Spleen (tissue), 7 donors: Measurements from ENCODE around the gene DOCK4.

Experiments
- CTCF ChIP-seq, 11 experiments: fragments of 200-600 bp in 7 of 11; fragments of 450-650 bp in 4 of 11; sonication (generic) in 4 of 11; IDR thresholded peaks in 8 of 11; conservative IDR thresholded peaks in 3 of 11; 1 replicate in 7 of 11; 2 replicates in 4 of 11; pipeline versions ENCODE4 v1.4.0 to v1.8.0; 2016 to 2021; ENCODE audit warnings: antibody characterized with exemption in 11 of 11, inconsistent platforms in 4 of 11, mild to moderate bottlenecking in 1 of 11
- POLR2A ChIP-seq, 3 donors: fragments of 450-650 bp; IDR thresholded peaks; one replicate each; pipeline ENCODE4 v1.5.1; 2017; ENCODE audit warnings: antibody characterized with exemption in 3 of 3, mild to moderate bottlenecking in 1 of 3
- POLR2AphosphoS5 ChIP-seq, 3 donors: sonication (generic); formaldehyde crosslinking; IDR thresholded peaks; one replicate each; pipeline ENCODE4 v1.5.1; 2017; ENCODE audit warnings: antibody characterized with exemption in 3 of 3
- donor health status: DM: no; HTN: no; CAD: no; lungs with moderate emphysema.
- donor health status: DM: no; HTN: no; CAD: no.
- donor health status: DM: no; HTN: no; CAD: no.

- TF ChIP-seq CTCF (IDR thresholded peaks at IDR 0.05 in 8 of 11, conservative IDR thresholded peaks at IDR 0.05 in 3 of 11) (no peak), POLR2A (IDR thresholded peaks at IDR 0.05) (no peak), POLR2AphosphoS5 (IDR thresholded peaks at IDR 0.05) (no peak)
Measured at GRCh38 chr7:111844904-111845671, 361.1 kb downstream of the DOCK4 start.
